ENCODE data around the gene ADAM12. TPM values are rescaled to one million over a fixed set of nuclear protein-coding genes. Genes with fewer than 3 reads are reported as not detected.

ADAM12 gene
- total and polyA plus RNA-seq, 10 of the 15 experiments (the other 5 are each of a cell fraction or from before 2014, with no cell fraction given): under 0.01 to 0.62 (median 0.04) TPM; not detected in 5

DNA sequence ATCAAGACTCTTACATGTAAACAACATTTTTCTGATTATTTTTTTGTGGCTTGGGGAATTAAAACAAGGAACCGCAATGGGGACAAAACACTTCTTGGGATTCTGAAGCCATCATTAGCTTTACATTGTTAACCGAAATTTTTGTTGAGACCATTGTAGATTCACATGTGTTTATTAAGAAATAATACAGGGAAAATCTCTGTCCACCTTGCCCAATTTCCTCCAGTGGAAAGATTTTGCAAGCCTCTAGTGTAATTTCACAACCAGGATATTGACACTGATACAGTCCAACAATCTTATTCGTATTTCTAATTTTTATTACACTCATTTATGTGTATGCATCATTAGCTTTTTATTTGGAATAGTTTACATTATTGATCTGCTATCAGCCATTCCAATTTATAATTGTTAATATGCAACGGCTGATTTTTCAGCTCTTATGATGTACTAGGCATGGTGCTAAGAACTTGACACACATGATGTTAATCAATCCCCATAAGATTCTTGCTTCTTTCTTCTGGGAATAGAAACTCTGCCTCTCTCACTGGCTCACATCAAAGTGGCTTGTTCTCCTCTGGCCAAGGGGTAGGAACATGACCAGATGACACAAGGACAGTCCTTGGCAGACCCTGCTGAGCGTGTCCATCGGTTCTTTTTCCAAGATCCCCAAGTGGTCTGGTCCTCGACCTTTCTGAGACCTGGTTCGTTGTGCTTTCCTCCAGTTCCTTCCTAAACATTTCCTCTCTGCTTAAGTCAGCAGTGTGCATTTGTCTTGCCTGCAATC is 137.6 kb downstream of the ADAM12 start:
- no peak overlapping the region for H3K27ac ChIP-seq (ENCODE audit: control insufficient read depth, insufficient read depth)
- no peak overlapping the region for H2AFZ ChIP-seq (ENCODE audit: control insufficient read depth, low read depth, low read length)
- TF ChIP-seq, protein P1, sequence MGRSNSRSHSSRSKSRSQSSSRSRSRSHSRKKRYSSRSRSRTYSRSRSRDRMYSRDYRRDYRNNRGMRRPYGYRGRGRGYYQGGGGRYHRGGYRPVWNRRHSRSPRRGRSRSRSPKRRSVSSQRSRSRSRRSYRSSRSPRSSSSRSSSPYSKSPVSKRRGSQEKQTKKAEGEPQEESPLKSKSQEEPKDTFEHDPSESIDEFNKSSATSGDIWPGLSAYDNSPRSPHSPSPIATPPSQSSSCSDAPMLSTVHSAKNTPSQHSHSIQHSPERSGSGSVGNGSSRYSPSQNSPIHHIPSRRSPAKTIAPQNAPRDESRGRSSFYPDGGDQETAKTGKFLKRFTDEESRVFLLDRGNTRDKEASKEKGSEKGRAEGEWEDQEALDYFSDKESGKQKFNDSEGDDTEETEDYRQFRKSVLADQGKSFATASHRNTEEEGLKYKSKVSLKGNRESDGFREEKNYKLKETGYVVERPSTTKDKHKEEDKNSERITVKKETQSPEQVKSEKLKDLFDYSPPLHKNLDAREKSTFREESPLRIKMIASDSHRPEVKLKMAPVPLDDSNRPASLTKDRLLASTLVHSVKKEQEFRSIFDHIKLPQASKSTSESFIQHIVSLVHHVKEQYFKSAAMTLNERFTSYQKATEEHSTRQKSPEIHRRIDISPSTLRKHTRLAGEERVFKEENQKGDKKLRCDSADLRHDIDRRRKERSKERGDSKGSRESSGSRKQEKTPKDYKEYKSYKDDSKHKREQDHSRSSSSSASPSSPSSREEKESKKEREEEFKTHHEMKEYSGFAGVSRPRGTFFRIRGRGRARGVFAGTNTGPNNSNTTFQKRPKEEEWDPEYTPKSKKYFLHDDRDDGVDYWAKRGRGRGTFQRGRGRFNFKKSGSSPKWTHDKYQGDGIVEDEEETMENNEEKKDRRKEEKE (IDR thresholded peaks at IDR 0.05): no peak
- TF ChIP-seq CREB1 (IDR thresholded peaks at IDR 0.05; ENCODE audit: low read depth) (no peak), GATAD2B (conservative IDR thresholded peaks at IDR 0.05; ENCODE audit: low read depth) (no peak), BMI1 (IDR thresholded peaks at IDR 0.05; ENCODE audit: borderline replicate concordance) (no peak), CBX5 (IDR thresholded peaks at IDR 0.05; ENCODE audit: low read depth) (no peak), SIX5 (IDR thresholded peaks at IDR 0.05; ENCODE audit: low read depth, low read length, severe bottlenecking) (no peak), KAT2A (conservative IDR thresholded peaks at IDR 0.05; ENCODE audit: control insufficient read depth, low read depth, low read length) (no peak), PAX5 (IDR thresholded peaks at IDR 0.05; ENCODE audit: borderline replicate concordance, low read depth, low read length) (no peak), CHD4 (IDR thresholded peaks at IDR 0.05) (no peak)
- TF ChIP-seq, protein P2, sequence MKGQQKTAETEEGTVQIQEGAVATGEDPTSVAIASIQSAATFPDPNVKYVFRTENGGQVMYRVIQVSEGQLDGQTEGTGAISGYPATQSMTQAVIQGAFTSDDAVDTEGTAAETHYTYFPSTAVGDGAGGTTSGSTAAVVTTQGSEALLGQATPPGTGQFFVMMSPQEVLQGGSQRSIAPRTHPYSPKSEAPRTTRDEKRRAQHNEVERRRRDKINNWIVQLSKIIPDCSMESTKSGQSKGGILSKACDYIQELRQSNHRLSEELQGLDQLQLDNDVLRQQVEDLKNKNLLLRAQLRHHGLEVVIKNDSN (IDR thresholded peaks at IDR 0.05; ENCODE audit: borderline replicate concordance, extremely low read length, insufficient read depth, low read depth, low read length): no peak
- TF ChIP-seq, protein P3, sequence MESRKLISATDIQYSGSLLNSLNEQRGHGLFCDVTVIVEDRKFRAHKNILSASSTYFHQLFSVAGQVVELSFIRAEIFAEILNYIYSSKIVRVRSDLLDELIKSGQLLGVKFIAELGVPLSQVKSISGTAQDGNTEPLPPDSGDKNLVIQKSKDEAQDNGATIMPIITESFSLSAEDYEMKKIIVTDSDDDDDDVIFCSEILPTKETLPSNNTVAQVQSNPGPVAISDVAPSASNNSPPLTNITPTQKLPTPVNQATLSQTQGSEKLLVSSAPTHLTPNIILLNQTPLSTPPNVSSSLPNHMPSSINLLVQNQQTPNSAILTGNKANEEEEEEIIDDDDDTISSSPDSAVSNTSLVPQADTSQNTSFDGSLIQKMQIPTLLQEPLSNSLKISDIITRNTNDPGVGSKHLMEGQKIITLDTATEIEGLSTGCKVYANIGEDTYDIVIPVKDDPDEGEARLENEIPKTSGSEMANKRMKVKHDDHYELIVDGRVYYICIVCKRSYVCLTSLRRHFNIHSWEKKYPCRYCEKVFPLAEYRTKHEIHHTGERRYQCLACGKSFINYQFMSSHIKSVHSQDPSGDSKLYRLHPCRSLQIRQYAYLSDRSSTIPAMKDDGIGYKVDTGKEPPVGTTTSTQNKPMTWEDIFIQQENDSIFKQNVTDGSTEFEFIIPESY (IDR thresholded peaks at IDR 0.05): no peak
- no peak for ATAC-seq
- FAIRE-seq: no peak
- no peaks in the 10 kb centered on the region for H3K27me3 ChIP-seq (replicated peaks in 1 of 2; ENCODE audit: control insufficient read depth in 2 of 2, insufficient read depth in 2 of 2, low read length in 1 of 2)
- BruUV-seq (replicated peaks): no TSS peak
- no peak overlapping the region for H3K4me3 ChIP-seq
- 24% methylated on average over 8 of the region's 8 CpGs for WGBS (ENCODE audit: insufficient coverage, insufficient replicate concordance, low lambda C conversion rate, missing lambda C conversion rate)
- no peak for DNase-seq (ENCODE audit: low read depth, low spot score)
- no peaks in the 10 kb centered on the region for H3K79me2 ChIP-seq (ENCODE audit: control insufficient read depth, insufficient read depth, low read length)
- CTCF ChIA-PET: no interaction called here
- H3K9me3 ChIP-seq (replicated peaks; ENCODE audit: control insufficient read depth, insufficient read depth, low read length): no peaks in the 10 kb centered on the region
- no peaks in the 10 kb centered on the region for H3K4me1 ChIP-seq (ENCODE audit: control insufficient read depth, insufficient read depth, low read length)
- no peak overlapping the region for H3K4me2 ChIP-seq (ENCODE audit: control insufficient read depth, insufficient read depth)
- no peaks in the 10 kb centered on the region for H4K20me1 ChIP-seq (ENCODE audit: control insufficient read depth, insufficient read depth)
- no peaks in the 10 kb centered on the region for H3K36me3 ChIP-seq (ENCODE audit: control insufficient read depth in 2 of 2, insufficient read depth in 2 of 2, low read length in 1 of 2)
- RAD21 ChIA-PET (ENCODE audit: unreplicated experiment): no interaction called here
- H3K9ac ChIP-seq (ENCODE audit: control insufficient read depth, insufficient read depth, low read length): no peak overlapping the region
- SMC1A ChIA-PET (ENCODE audit: uncharacterized antibody, unreplicated experiment): no interaction called here
- intact Hi-C loops (cut with micrococcal nuclease; ENCODE audit: unreplicated experiment): no loop called here
- POLR2A ChIA-PET: no interaction called here
- in situ Hi-C loops (cut with MboI): no loop called here

Data from GM12878 (cell line).